CD4-positive, alpha-beta T cell treated with Interleukin-21 for 1 hour (primary cell): ENCODE data around the gene GEMIN5.

Source experiments
- DNase-seq: peaks from one replicate; pipeline ENCODE4 v3.0.0-alpha.2; 2020

GEMIN5 gene

DNA sequence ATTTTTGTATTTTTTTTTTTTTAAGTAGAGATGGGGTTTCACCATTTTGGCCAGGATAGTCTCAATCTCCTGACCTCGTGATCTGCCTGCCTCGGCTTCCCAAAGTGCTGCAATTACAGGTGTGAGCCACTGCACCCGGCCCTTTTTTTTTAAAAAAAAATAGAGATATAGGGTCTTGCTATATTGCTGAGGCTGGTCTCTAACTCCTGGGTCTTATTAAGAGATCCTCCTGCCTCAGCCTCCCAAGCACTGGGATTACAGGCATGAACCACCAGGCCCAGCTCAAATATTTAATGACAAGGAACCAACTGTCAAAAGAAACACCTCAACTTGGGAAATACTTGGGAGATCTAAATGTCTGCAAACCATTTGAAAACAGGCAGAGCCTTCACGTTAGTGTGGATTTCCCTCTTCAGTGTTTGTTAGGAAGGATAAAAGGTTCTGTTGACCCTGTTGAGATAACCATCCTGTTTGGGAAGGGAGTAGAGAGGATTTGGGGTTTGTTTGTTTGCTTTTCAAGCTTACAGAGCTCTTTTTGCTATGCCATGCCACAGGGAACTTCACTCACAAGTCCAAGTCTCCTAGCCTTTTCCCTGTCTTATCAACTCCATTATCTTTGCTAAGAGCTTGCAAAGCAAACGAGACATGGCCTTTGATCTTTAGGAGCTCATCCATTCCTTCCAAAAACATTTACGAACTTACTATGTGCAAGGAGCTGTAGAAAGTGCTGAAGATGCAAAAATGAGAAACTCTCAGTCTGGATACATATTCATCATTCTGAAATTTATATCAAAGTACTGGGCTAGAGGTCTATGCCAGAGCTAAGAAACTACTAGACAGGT, 95.1 kb downstream of the GEMIN5 start:
- DNase-seq = no peak

DNA sequence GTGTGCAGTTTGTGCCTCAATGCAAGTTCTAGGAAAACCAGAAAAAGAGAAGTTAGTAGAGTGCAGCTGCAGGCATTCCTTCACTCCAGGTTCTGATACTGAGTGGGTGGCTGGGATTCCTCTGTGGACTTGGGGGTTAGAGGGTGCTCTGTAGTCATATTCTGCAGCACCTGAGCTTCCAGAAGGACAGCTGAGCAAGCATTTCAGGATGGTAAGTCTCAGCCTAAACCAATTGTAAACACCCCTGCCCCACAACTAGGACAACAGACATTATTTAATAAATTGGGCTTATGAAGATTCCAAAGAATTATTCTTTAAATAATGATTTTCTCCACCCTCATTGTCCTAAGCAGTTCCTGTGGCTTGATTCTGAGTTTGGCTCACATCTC, 96.7 kb downstream of the GEMIN5 start:
- no peak for DNase-seq

DNA sequence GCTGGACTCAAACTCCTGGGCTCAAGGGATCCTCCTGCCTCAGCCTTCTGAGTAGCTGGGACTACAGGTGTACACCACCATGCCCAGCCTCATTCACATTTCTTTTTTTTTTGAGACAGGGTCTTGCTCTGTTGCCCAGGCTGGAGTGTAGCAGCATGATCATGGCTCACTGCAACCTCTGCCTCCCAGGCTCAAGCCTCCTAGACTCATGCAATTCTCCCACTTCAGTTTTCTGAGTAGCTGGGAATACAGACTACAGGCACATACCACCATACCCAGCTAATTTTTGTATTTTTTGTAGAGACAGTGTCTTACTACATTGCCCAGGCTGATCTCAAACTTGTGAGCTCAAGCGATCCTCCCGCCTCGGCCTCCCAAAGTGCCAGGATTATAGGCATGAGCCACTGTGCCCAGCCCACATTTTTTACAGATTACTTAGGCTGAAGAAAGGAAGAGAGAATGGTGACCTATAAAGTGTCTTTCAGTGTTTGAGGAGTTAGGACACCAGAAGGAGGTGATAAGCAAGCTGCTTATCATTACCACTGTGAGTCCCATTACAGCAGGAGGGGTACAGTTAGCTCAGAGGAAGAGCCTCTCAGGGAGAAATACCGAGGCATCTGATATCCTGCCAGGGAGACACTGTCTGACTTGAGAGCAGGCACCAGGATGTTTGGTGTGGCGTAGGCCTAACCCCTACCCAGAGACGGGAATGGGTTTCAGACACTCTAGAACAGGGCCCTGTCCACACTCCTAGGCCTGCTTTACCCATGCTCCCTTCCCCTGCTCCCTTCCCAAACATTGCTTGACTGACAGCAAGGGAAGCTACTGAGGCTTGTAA, 97.4 kb downstream of the GEMIN5 start:
- no peak for DNase-seq
